Measurements from ENCODE around the gene HACD2.
A peak's percentile ranks its signal among the peaks of the same experiment; 100 is the strongest.
"Not testable (repeated sequence)": the region's sequence is repeated elsewhere in the genome, so short reads cannot be mapped to it uniquely, and the experiment has no call there.

HACD2 gene

DNA sequence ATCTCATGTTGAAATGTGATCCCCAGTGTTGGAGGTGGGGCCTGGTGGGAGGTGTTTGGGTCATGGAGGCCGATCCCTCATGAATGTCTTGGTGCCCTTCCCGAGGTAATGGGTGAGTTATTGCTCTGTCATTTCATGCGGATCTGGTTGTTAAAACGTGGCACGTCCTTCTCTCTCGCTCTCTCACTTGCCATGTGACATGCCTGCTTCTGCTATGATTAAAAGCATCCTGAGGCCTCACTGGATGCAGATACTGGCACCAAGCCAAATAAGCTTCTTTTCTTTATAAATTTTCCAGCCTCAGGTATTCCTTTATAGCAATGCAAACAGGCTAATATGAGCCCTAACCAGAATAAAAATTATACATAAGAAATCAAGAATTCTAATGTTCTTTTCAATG lies 31.7 kb upstream of the HACD2 start:
- Histone ChIP-seq H3K27ac (no peak overlapping the region), H3K4me3 (no peak overlapping the region)

DNA sequence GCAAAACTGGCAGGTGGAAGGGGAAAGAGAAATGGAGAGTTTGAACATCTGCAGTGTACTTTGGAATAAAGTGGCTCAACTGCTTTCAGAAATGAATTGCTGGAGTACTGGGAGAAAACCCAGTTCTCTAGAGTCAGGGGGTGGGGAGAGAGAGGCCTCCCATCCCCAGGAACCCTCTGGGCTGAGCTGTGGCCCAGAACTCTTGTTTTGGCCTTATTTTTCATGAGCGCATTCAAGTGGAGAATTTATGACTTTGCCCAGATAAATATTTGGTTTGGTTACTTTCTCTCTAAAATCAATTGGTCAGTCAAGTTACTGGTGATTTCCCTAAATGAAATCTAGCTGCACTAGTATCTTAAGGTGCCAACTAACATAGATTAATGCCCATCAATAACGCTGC lies 28.7 kb upstream of the HACD2 start:
- Histone ChIP-seq H3K27ac (no peak overlapping the region), H3K4me3 (no peak overlapping the region)

GRCh38 chr3:123611674-123612073 lies 26.8 kb upstream of the HACD2 start:
- H3K4me3 ChIP-seq, H3K27ac ChIP-seq: not testable (repeated sequence)

- Histone ChIP-seq H3K27ac (no peak overlapping the region), H3K4me3 (no peak overlapping the region)
These were observed 26.2 kb upstream of the HACD2 start for GRCh38 chr3:123611082-123611481.

DNA sequence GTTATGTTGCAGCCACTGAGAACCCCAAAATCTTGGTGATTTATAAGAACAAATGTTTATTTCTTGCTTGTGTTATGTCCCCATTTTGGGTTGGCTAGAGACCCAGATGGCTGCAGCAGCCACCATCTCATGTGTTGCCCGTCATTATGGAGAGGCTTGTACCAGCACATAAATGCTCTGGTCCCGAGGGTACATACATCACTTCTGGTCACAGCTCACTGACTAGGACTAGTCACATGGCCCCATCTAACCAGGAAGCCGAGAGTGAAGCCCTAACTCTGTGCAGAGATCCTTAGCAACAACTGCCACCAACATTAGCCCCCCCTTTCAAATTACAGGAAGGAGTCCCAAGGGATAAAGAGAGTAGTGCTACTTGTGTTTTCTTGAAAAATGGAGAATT lies 25.5 kb upstream of the HACD2 start:
- H3K4me3 ChIP-seq = no peak overlapping the region
- no peak overlapping the region for H3K27ac ChIP-seq

DNA sequence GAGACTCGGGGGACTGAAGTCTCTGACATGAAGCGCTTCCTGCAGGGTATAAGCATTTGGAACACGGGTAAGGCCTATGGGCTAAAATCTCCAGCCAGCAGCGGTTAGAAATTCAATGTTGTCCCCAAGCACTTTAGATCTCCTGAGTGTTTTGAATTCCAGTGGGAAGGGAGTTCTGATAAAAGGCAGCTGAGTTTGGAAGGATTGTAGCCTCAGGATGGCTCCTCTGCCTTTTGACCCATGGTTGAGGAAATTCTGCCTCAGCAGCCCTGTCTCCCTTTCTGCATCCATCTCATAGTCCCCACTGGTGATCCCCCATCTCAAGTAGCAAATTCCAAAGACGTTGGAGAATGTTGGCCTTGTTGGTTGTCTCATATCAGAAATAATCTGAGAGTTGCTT lies 24.2 kb upstream of the HACD2 start:
- H3K4me3 ChIP-seq = no peak overlapping the region
- H3K27ac ChIP-seq = no peak overlapping the region

DNA sequence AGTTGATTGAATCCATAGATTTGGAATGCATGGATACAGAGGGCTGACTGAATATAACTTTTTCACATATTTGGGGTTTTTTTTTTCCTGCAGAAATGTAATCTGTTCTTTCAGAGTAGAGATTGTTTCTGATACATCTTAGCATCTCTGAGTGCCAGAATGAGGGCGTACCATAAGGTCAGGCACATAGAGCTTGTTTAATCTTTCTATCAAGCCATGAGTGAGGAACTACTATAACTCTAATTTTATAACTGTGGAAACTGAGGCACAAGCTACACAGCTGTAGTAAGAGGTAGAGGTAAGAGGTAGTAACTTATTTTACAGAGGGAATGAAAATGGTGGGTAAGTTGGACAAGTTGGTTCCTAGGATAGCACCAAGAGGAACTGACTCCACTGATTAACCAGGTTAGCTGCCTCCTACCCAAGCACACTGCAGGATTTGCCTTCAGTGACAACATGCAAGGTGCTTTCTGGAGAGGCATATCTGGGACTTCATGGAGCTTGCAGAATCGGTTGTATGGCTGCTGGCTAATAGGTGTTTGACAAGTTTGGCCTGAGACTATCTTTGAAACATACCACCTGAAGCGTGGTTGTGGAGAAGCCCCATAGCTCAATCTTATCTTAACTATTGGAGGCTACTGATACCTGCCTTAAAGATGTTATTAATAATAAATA lies 23.5 kb upstream of the HACD2 start:
- no peak overlapping the region for H3K27ac ChIP-seq
- H3K4me3 ChIP-seq = no peak overlapping the region

DNA sequence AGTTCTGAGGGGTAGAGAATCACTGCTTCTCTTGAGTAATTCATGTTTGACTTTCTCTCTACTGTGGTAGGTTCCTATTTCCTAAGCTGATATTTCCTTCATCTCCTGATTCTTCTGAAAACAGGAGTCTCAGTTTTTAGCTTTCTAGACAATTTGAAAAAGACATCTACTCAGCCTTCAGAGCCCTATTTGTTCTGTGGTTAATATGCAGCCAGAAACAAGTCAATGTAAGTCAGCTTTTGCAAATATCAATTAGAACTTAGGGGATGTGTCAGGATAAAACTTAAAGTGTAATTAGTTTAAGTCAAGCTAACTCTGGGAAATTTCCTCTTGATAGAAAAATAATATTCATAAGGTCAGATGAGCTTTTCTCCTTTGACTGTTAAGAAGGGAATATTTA lies 21.7 kb upstream of the HACD2 start:
- no peak overlapping the region for H3K4me3 ChIP-seq
- peak overlapping the region in 1 of 21 experiments; percentile 19 for H3K27ac ChIP-seq

- Histone ChIP-seq H3K27ac (peak overlapping the region in 4 of 21 experiments; percentile 5 to 43 (median 24)), H3K4me3 (no peak overlapping the region)
These were observed 21.0 kb upstream of the HACD2 start for GRCh38 chr3:123605789-123606234.

DNA sequence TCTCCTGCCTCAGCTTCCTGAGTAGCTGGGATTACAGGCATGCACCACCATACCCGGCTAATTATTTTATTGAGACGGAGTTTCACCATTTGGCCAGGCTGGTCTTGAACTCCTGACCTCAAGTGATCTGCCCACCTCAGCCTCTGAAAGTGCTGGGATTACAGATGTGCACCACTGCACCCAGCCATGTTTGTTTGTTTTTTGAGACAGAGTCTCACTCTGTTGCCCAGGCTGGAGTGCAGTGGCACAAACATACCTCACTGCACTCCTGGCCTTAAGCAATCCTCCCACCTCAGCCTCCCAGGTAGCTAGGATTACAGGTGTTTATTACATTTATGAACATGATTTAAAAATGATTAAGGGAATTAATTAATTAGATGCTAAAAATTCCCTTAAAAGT lies 18.3 kb upstream of the HACD2 start:
- not testable (repeated sequence) for H3K4me3 ChIP-seq, H3K27ac ChIP-seq

- Histone ChIP-seq H3K4me3 (no peak overlapping the region), H3K27ac (no peak overlapping the region)
These were observed 17.5 kb upstream of the HACD2 start for GRCh38 chr3:123602325-123602724.

- not testable (repeated sequence) for H3K4me3 ChIP-seq
- H3K27ac ChIP-seq = peak overlapping the region in 2 of 21 experiments; percentile 5 to 25
These were observed 16.0 kb upstream of the HACD2 start for GRCh38 chr3:123600863-123601262.

DNA sequence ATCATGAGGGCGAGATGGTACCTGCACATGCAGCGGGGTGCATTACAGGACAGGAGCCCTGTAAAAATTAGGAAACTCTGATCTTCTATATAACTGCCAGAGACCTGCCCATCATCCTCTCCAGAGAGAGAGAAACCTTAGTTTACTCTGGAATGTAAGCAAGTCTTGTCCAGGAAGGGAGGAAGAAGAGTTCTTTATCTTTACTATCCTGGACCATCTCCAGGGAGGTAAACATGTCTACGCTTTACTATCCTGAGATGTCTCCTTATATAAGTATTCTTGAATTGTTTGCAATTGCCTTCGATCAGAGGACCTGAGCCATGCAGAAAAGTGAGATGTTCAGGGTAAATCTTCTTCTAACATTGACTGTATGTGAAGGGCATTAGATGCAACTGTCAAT lies 12.7 kb upstream of the HACD2 start:
- H3K4me3 ChIP-seq = no peak overlapping the region
- H3K27ac ChIP-seq = no peak overlapping the region

- H3K27ac ChIP-seq = no peak overlapping the region
- H3K4me3 ChIP-seq = no peak overlapping the region
These were observed 10.7 kb upstream of the HACD2 start for GRCh38 chr3:123595396-123596180.

DNA sequence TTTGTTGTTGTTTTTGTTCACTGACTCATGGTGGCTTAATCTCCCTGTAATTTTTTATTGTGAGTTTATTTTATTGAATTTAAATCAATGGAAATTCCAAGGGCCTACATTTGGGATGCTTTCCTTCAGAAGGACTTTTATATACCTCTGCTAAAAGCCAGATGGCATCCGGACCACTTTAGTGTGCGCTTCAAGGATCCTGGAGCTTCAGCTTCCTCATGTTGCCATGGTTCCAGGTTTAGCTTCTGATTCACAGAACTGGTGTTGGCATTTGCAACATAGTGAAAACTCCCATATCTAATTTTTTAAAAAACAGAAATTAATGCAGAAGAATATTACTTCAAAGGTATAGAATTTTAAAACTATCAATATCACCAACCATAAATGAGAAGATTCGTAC lies 8.5 kb upstream of the HACD2 start:
- H3K4me3 ChIP-seq = no peak overlapping the region
- no peak overlapping the region for H3K27ac ChIP-seq

GRCh38 chr3:123590685-123591450 lies 6.0 kb upstream of the HACD2 start:
- H3K27ac ChIP-seq = no peak overlapping the region
- H3K4me3 ChIP-seq = no peak overlapping the region

DNA sequence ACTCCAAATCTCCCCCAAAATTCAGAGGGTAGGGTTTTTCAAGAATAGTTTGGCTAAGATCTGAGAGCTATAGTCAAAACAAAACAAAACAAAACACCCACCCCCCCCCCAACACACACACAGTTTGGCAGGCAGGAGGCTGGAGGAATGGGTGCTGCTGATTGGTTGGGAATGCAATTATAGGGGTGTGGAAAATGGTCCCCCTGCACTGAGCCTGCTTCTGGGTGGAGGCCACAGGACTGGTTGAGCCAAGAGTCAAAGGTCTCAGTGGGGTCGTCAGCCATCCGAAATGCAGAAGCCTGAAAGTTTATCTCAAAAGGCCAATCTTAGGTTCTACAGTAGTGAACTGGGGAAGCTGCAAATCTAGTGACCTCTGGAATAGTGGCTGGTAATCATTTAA lies 2.5 kb upstream of the HACD2 start:
- H3K27ac ChIP-seq = no peak overlapping the region
- H3K4me3 ChIP-seq = no peak overlapping the region

- Histone ChIP-seq H3K27ac (peak overlapping the region in 5 of 21 experiments; percentile 18 to 97 (median 94)), H3K4me3 (no peak overlapping the region)
These were observed 2.1 kb upstream of the HACD2 start for GRCh38 chr3:123586968-123587367.

DNA sequence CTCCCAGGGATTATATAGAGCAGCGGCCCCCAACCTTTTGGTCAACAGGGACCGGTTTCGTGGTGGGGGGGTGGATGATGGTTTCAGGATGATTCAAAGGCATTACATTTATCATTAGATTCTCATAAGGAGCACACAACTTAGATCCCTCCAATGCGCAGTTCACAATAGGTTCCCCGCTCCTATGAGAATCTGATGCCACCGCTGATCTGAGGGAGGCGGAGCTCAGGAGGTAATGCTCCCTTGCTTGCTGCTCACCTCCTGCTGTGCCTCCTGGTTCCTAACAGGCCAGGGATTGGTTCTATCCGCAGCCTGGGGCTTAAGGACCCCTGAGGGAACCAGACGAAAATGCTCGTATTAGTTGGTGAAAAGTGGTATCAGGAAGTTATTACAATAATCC lies 1.3 kb upstream of the HACD2 start:
- peak overlapping the region; percentile 70 to 96 (median 82) for H3K4me3 ChIP-seq
- peak overlapping the region in 20 of 21 experiments; percentile 83 to 99 (median 93) for H3K27ac ChIP-seq

DNA sequence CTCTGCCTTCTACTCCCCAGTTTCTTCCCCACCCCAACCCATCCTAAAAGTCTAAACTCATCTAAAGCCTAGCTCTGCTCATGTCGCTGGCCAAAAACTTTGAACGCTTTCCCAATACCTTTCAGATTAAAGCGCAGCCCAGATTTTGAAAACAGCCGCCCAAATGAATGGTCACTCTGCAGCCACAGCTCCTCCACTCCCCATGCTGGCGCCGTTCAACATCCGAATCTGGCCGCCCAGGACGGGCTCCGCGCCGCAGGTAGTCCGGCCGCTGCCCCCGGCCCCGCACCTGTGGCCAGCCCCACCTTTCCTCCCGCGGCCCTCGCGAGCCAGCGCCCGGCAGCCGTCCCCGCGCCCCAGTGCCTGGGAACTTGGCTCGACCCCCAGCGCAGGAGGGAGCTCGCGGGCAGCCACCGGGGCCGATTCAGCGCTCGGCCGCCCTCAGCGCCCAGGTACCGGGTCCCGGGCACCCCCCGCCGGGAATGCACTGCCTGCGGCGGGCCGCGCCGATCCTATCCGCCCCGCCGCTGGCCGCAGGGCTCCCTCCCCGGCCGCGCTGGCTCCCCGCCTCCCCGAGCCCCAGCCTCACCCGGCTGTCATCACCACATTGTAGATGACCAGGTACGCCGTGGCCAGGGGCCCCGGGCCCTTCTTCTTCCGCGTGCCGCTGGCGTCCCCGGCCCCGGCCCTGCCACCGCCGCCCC lies 417 bp downstream of the HACD2 start:
- Histone ChIP-seq H3K27ac (peak overlapping the region; percentile 41 to 99 (median 93)), H3K4me3 (peak overlapping the region; percentile 70 to 96 (median 82))

Measured in skin epidermis (tissue), 12 donors.